Keratinocyte (primary cell): Measurements from ENCODE around the gene SMPD3.

Experiments
- EZH2 ChIP-seq: IDR thresholded peaks from one replicate; pipeline ENCODE4 v1.6.1; 2012; ENCODE audit warnings: inconsistent platforms, mild to moderate bottlenecking, low read length, moderate library complexity
- TF ChIP-seq, protein P1 (sequence below), 3 experiments: IDR thresholded peaks in 1 of 3; conservative IDR thresholded peaks in 1 of 3; optimal IDR thresholded peaks in 1 of 3; 2 replicates in 2 of 3; 3 replicates in 1 of 3; pipeline versions ENCODE3 to v1.5.1; 2011; ENCODE audit warnings: low read length in 3 of 3, mild to moderate bottlenecking in 3 of 3, moderate library complexity in 2 of 3, control low read depth in 1 of 3, inconsistent platforms in 1 of 3; ENCODE audit not compliant: insufficient read depth in 2 of 3; ENCODE audit errors: extremely low read depth in 1 of 3

DNA sequence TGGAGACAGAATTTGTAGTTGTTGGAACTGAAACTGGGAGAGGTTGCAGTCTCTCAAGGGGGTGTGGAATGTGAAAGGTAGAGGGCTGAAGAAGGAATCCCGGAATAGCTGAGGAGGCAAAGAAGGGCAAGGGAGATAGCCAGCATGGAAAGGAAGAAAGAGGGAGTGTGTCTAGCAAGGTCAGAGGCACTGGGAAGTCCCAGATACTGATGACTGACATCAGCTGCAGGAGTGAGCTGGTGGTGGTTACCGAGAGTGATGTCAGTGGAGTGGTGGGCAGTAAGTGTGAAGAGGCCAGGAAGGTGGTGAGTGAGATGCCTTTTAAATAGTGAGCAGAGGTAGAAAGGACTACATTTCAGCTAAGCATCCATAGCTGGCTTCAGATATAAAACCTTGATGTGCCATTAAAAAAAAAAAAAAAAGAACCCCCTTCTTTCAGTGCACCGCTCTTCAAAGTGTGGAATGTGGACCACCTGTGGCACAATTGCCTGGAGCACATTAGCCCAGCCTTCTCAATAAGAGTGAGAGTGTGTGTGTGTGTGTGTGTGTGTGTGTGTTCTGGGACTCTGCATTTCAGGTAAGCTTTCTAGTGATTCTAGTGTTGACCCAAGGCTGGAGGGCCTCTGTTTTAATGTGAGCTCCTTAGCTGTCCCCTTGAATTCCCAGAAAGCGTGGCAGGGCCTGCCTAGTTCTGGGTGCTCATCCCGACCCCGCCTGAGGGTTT, 129.0 kb downstream of the SMPD3 start:
- TF ChIP-seq, protein P1, sequence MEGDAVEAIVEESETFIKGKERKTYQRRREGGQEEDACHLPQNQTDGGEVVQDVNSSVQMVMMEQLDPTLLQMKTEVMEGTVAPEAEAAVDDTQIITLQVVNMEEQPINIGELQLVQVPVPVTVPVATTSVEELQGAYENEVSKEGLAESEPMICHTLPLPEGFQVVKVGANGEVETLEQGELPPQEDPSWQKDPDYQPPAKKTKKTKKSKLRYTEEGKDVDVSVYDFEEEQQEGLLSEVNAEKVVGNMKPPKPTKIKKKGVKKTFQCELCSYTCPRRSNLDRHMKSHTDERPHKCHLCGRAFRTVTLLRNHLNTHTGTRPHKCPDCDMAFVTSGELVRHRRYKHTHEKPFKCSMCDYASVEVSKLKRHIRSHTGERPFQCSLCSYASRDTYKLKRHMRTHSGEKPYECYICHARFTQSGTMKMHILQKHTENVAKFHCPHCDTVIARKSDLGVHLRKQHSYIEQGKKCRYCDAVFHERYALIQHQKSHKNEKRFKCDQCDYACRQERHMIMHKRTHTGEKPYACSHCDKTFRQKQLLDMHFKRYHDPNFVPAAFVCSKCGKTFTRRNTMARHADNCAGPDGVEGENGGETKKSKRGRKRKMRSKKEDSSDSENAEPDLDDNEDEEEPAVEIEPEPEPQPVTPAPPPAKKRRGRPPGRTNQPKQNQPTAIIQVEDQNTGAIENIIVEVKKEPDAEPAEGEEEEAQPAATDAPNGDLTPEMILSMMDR (optimal IDR thresholded peaks at IDR 0.05 in 1 of 3, IDR thresholded peaks at IDR 0.05 in 1 of 3, conservative IDR thresholded peaks at IDR 0.05 in 1 of 3; ENCODE audit: extremely low read depth in 1 of 3, insufficient read depth in 2 of 3, low read length in 3 of 3), result no peak
- TF ChIP-seq EZH2, result no peak
